ENCODE measurements around the gene DAB2IP. TPM values are rescaled to one million over a fixed set of nuclear protein-coding genes. Genes with fewer than 3 reads are reported as not detected.
A peak's percentile ranks its signal among the peaks of the same experiment; 100 is the strongest.

DAB2IP gene
- total RNA-seq, 1 donor from 2014 or later: 44.7 TPM

DNA sequence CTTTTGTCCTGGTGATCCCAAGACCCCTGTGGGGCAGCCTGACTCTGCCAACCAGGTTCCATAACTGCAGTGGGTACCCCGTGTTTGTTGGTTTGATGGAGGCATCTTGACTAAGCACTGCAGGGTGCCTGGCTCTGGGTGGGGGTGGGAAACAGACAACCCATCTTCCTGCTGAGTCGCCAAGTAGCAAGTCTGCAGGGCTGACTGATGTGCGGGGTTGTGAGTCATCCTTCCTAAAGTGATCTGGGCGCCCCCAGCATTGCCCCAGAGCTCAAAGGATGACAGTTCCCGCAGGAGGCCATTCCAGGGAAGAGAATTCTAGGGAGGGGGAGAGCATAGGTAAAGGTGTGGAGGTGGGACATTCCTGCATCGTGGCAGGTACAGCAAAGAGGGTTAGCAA, 23.5 kb downstream of the DAB2IP start:
- DNase-seq: no peak
- no peak for ATAC-seq (ENCODE audit: poor library complexity)
- intact Hi-C loops (cut with DNase I): no loop called here

- ATAC-seq (ENCODE audit: poor library complexity) (no peak), DNase-seq (no peak)
- intact Hi-C loops (cut with DNase I): no loop called here
Observed at GRCh38 chr9:121675381-121675780, 23.9 kb downstream of the DAB2IP start.

- intact Hi-C loops (cut with DNase I): no loop called here
- DNase-seq (peak; percentile 72), ATAC-seq (ENCODE audit: poor library complexity) (peak; percentile 73)
Observed at GRCh38 chr9:121675969-121676822, 24.8 kb downstream of the DAB2IP start.

DNA sequence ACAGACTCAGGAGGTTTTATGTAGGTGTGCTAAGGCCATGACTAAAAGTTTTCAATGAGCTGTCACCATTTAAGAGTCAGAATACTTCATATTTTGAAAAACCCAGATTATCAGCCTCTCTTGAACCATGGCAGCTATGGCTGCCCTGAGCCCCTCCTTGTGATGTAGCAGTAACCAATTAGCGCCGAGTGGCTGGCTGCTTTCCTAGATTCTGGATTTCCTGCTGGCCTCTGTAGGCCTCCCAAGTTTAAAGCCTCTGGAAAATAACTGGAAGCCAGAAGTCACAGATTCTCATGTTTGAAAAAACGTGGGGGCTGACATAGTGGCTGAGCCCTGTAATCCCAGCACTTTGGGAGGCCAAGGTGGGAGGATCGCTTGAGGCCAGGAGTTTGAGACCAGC, 25.5 kb downstream of the DAB2IP start:
- ATAC-seq (ENCODE audit: poor library complexity) (no peak), DNase-seq (peak; percentile 35)
- intact Hi-C loops (cut with DNase I): no loop called here

- DNase-seq (peak; percentile 37), ATAC-seq (ENCODE audit: poor library complexity) (no peak)
- intact Hi-C loops (cut with DNase I): no loop called here
Observed at GRCh38 chr9:121678501-121679022, 27.1 kb downstream of the DAB2IP start.

- ATAC-seq (ENCODE audit: poor library complexity) (no peak), DNase-seq (no peak)
- intact Hi-C loops (cut with DNase I): no loop called here
Observed at GRCh38 chr9:121679901-121680635, 28.6 kb downstream of the DAB2IP start.

- no peak for DNase-seq
- ATAC-seq (ENCODE audit: poor library complexity): no peak
- intact Hi-C loops (cut with DNase I): no loop called here
Observed at GRCh38 chr9:121681404-121681803, 30.0 kb downstream of the DAB2IP start.

- intact Hi-C loops (cut with DNase I): no loop called here
- ATAC-seq (ENCODE audit: poor library complexity) (no peak), DNase-seq (no peak)
Observed at GRCh38 chr9:121682201-121682600, 30.8 kb downstream of the DAB2IP start.

- DNase-seq (no peak), ATAC-seq (ENCODE audit: poor library complexity) (no peak)
- intact Hi-C loops (cut with DNase I): no loop called here
Observed at GRCh38 chr9:121682926-121683515, 31.6 kb downstream of the DAB2IP start.

DNA sequence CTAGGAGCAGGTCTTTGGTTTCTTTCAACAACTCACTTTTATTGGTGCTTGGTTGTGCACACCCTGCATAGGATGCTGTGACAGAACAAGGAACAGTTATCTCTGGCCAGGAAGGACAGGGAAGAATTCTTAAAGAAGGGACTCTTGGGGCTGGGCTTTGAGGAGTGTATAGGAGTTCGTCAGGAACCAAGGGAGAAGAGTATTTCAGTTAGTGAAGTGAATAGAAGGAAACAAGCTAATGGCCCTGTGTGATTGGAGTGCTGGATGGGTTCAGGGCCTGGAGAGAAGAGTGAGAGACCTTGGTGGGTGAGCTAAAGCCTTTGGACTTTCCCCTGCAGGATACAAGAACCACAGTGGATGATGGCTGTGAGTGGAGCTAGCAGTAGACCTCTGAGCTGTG, 32.2 kb downstream of the DAB2IP start:
- DNase-seq (no peak), ATAC-seq (ENCODE audit: poor library complexity) (no peak)
- intact Hi-C loops (cut with DNase I): no loop called here

- DNase-seq (peak; percentile 70), ATAC-seq (ENCODE audit: poor library complexity) (peak; percentile 35)
- intact Hi-C loops (cut with DNase I): no loop called here
Observed at GRCh38 chr9:121684381-121685145, 33.1 kb downstream of the DAB2IP start.

GRCh38 chr9:121685146-121685794, 33.8 kb downstream of the DAB2IP start:
- ATAC-seq (ENCODE audit: poor library complexity): no peak
- no peak for DNase-seq
- intact Hi-C loops (cut with DNase I): no loop called here

DNA sequence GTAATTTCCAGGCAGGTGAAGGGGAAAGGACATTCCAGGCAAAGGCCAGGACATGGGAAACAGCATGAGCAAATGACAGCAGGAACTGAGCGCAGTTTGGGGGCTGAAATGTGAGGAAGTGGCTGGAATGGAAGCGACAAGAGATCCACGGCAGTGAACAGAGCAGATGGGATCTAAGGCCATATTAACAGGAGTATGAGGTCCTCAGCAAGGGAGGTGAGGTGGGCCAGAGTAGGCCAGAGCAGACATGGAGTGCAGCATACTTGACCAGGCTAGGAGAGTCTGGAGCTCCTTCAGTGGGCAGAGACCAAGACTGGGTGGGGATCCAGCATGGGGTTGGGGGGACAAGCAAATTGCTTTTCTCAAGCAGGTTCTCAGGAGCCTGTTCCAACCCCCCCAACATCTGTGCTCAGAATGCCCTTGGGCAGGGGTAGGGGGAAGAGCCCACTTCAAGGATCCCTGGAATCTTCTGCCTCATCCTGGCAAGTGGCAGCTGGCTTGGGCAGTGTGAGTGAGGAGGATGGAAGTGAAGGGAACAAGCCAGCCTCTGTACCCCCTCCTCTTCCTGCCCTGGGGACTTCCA, 34.5 kb downstream of the DAB2IP start:
- intact Hi-C loops (cut with DNase I): no loop called here
- ATAC-seq (ENCODE audit: poor library complexity) (no peak), DNase-seq (no peak)

DNA sequence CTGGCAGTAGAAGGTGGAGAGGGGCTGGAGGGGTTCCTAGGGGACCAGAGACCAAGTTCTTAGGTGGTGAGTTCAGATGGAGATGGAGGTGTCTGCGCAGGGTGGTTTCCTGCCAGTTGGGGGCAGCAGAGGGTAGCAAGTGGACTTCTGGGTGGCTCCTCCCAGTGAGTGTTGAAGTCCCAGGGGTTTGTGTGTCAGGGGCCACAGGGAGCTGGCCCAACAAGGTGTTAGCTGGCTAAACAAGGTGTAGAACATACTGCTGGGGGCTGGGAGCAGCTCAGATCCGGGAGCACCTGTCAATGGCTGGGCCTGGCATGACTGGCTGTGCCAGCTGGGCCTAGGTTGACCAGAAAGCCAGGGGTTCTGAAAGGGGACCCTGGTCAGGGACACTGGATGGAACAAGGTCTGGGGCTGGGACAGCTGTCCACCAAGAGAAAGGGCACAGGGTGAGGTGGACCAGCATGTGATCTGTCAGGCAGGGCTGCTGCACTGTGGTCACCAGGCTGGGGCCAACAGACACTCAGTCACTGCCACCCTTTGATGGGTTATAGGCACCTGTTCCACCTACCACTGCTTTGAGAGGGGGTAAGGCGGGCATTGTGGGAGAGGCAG, 35.6 kb downstream of the DAB2IP start:
- intact Hi-C loops (cut with DNase I): no loop called here
- ATAC-seq (ENCODE audit: poor library complexity) (peak; percentile 81), DNase-seq (peak; percentile 84)

GRCh38 chr9:121688146-121688680, 36.8 kb downstream of the DAB2IP start:
- ATAC-seq (ENCODE audit: poor library complexity) (no peak), DNase-seq (no peak)
- intact Hi-C loops (cut with DNase I): no loop called here

DNA sequence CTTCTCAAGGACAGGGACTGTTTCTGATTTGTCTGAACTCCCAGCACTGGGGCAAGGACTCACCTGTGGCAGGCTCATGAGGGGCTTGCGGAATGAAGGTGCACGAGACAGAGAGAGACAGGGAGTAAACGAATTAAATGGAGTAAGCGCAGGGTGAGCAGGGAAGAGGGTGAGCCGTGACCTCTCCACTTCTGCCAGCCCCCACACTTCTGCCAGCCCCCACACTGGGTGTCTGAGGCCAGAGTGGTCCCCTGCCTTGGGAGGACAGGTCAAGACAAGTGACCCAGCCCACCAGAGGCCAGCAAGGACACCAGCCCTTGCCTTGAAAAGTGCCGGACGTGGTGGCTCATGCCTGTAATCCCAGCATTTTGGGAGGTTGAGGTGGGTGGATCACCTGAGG, 37.2 kb downstream of the DAB2IP start:
- ATAC-seq (ENCODE audit: poor library complexity): no peak
- intact Hi-C loops (cut with DNase I): no loop called here
- no peak for DNase-seq

DNA sequence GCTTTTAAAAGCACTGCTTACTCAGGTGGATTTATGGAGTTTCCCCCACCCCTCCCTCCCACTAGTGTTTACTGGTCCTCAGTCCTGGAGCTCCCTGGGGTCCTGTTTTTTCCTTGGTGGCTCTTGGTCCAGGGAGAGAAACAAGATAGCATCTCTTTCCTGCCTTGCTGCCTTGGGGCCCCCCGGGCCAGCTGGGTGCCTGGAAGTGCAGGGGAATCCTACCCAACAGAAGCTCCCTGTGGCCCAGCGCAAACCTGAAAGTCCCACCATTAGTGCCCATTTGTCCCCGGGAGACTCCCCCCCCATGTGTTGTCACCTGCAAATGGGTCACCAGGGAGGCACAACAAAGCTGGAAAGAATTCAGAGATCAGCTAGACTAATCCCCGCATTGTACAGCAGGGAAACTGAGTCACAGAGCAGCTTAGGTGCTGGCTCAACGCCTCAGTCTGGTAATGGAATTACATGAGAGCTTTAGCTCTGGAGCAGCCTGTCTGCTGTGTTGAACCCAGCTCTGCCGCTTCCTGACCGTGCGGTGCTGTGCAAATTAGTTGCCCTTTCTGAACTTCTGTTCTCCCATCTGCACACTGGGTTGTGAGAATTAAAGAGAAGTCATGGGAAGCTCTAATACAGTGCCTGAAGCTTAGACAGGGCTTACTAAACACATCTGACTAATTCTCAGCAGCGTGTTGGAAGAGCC, 38.2 kb downstream of the DAB2IP start:
- no peak for ATAC-seq (ENCODE audit: poor library complexity)

More for the DNA sequence above, 38.2 kb downstream of the DAB2IP start:
- intact Hi-C loops (cut with DNase I): loop anchor here (5.0 to 10.0 kb wide), 2 partner anchors 135 to 303 kb away; no protein-coding TSS in a partner anchor
- no peak for DNase-seq
